ENCODE results near the gene CDC42EP4. TPM values are rescaled to one million over a fixed set of nuclear protein-coding genes. Genes with fewer than 3 reads are reported as not detected.

Gene CDC42EP4
- total and polyA plus RNA-seq, 7 donors: 10.7 to 24.4 (median 18.3) TPM

DNA sequence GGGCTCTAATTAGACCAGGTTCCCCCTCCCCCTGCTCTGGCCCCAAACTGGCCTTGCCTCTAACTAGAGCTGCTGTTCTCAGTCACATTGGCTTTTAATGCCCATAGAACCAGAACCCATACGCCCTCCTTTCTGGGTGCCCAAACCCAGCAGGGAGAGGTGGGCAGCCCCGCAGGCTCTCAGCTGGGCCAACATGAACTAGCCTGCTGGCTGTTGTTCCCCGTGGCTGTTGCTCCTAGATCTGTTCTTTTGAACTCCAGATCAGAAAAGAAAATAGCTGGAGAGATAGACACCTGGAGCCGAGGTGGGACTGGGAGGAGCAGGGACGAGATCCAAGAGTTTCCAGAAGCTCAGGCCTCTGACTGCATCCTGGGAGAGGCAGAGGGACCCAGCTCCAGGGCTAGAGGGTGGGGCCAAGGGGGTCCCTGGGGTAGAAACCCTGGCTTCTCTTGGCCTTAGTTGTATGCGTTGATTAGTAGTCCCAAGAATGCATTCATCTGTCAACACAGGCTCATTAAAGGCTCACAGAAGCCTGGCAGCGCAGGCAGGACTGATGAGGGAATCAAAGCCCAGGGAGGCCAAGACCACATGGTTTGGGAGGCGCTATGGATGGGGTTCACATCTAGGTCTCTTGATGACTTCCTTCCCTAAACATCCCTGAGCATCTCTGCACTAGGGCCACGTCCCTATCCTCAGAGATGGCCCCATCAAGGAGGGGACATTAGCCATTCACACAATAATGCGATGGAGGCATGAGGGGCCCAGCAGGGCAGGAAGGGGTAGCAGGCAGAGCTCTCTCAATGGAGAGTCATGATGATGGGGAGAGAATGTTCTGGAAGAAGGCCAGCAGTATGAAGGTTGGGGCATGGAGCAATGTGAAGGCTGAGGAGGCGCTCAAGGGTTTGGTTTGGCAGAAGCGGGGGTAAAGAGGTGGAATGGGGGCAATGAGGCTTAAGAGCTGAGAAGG is 48.8 kb downstream of the CDC42EP4 start:
- WGBS, 3 donors: 77 to 90% (median 80%) methylated on average over 12 of the region's 12 CpGs
- no peak overlapping the region for H3K27ac ChIP-seq

DNA sequence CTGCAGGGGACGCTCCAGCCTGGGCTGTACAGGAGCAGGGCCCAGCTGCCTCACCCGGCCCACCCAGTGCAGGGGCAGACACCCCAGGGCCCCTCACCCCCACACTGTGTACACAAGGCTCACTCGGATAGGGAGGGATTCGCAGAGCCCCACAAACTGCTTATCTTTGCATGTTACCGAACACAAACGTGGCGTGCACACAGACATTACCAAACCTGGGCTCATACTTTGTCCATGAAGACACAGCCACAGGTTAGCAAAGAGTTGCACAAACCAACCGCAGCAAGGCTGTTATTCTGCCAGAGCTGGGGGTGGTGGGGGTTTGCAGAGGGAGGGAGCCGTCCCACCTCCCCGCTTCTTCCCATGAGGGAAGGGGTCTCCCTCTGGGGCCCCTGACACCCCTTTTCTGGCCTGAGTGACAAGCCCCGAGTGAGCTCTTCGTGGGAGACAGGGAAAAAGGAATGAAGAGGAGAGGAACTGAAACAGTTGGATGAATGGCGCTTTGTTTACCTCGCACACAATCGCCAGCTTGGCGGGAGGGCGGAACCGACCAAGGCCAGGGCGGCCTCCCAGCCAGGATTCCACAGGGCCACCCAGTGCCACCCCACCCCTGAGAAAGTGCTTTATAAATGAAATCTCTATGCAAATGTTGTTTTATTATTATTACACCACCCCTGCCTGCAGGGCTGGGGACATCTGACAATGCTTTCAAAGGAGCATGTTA is 49.7 kb downstream of the CDC42EP4 start:
- peak in 1 of 2 donors; percentile 36 for DNase-seq
- Histone ChIP-seq H3K4me3 (no peak overlapping the region), H3K36me3 (ENCODE audit: insufficient read depth in 1 of 2, low read depth in 1 of 2) (no peaks in the 10 kb centered on the region), H3K9me3 (no peaks in the 10 kb centered on the region), H3K27ac (no peak overlapping the region), H3K27me3 (ENCODE audit: insufficient read depth in 3 of 3, low read length in 2 of 3) (no peaks in the 10 kb centered on the region), H3K4me1 (no peaks in the 10 kb centered on the region)
- WGBS, 3 donors: 70 to 77% (median 73%) methylated on average over 19 of the region's 19 CpGs
- ATAC-seq: no peak
- intact Hi-C loops (cut with DNase I): no loop called here
- TF ChIP-seq, protein P1, sequence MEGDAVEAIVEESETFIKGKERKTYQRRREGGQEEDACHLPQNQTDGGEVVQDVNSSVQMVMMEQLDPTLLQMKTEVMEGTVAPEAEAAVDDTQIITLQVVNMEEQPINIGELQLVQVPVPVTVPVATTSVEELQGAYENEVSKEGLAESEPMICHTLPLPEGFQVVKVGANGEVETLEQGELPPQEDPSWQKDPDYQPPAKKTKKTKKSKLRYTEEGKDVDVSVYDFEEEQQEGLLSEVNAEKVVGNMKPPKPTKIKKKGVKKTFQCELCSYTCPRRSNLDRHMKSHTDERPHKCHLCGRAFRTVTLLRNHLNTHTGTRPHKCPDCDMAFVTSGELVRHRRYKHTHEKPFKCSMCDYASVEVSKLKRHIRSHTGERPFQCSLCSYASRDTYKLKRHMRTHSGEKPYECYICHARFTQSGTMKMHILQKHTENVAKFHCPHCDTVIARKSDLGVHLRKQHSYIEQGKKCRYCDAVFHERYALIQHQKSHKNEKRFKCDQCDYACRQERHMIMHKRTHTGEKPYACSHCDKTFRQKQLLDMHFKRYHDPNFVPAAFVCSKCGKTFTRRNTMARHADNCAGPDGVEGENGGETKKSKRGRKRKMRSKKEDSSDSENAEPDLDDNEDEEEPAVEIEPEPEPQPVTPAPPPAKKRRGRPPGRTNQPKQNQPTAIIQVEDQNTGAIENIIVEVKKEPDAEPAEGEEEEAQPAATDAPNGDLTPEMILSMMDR (IDR thresholded peaks at IDR 0.05): no peak

More for the DNA sequence above, 48.8 kb downstream of the CDC42EP4 start:
- no peaks in the 10 kb centered on the region for H3K4me1 ChIP-seq
- ATAC-seq: no peak
- no peak overlapping the region for H3K4me3 ChIP-seq
- DNase-seq: peak in 1 of 2 donors; percentile 12
- H3K36me3 ChIP-seq (ENCODE audit: insufficient read depth in 1 of 2, low read depth in 1 of 2): no peaks in the 10 kb centered on the region
- intact Hi-C loops (cut with DNase I): no loop called here
- no peaks in the 10 kb centered on the region for H3K27me3 ChIP-seq (ENCODE audit: insufficient read depth in 3 of 3, low read length in 2 of 3)
- TF ChIP-seq, protein P1 (IDR thresholded peaks at IDR 0.05): no peak
- no peaks in the 10 kb centered on the region for H3K9me3 ChIP-seq

DNA sequence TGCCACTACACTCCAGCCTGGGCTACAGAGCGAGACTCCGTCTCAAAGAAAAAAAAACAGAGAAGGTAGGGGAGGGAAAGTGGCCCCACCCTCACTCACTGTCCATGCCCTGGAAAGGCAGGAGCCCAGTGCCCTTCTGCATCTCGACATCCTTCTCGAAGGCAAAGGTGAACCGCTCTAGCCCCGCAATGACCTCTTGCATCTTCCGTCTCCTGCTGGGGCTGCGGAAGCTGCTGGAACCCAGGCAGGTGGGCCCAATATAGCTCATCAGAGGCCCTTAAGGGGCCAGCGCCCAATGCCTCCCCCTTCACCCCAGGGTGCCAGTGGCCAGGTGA is 50.2 kb downstream of the CDC42EP4 start, which contains the start of gene CPSF4L:
CPSF4L (minus strand) TSS at position 264 of the 335 bp plus-strand sequence; CDS start at position 202, 62 bp downstream.
- no peaks in the 10 kb centered on the region for H3K27me3 ChIP-seq (ENCODE audit: insufficient read depth in 3 of 3, low read length in 2 of 3)
- intact Hi-C loops (cut with DNase I): no loop called here
- no peak within 1 kb of the TSS for H3K4me3 ChIP-seq
- ATAC-seq (no peak), DNase-seq (peak in 1 of 2 donors; percentile 17)
- no peaks in the 10 kb centered on the region for H3K4me1 ChIP-seq
- no peak within 1 kb of the TSS for H3K27ac ChIP-seq
- no peaks in the 10 kb centered on the region for H3K36me3 ChIP-seq (ENCODE audit: insufficient read depth in 1 of 2, low read depth in 1 of 2)
- WGBS, 3 donors: 98% methylated on average over 7 to 9 of the region's 9 CpGs
- TF ChIP-seq, protein P1 (IDR thresholded peaks at IDR 0.05): no peak
- H3K9me3 ChIP-seq: no peaks in the 10 kb centered on the region

DNA sequence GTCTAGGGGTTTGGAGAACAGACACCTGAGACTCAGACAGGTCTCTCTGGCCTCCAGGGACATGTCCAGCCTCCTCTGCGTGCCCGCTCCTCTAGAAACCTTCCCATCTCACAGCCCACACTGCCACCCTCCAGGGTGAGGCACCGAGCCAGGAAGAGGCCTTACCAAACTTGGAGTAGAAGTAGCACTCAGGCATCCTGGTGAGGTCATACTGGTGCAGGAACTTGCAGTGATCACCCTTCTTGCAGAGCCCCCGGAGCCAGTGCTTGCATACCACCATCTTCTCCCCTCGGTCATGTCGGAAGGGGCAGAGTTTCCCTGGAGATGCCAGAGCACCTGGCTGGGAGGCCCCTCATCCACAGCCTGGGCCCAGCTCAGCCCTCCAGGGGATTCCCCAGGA is 54.3 kb downstream of the CDC42EP4 start:
- H3K27me3 ChIP-seq (ENCODE audit: insufficient read depth in 3 of 3, low read length in 2 of 3): no peaks in the 10 kb centered on the region
- intact Hi-C loops (cut with DNase I): loop anchor here (5.0 to 10.0 kb wide), 2 partner anchors 55 to 533 kb away; partner anchors contain the start of gene CDC42EP4 (in 1 of the 2)
- TF ChIP-seq, protein P1 (IDR thresholded peaks at IDR 0.05): no peak
- no peaks in the 10 kb centered on the region for H3K36me3 ChIP-seq (ENCODE audit: insufficient read depth in 1 of 2, low read depth in 1 of 2)
- no peak overlapping the region for H3K4me3 ChIP-seq
- DNase-seq: no peak
- ATAC-seq: no peak
- 83 to 89% (median 86%) methylated on average over 5 to 6 of the region's 6 CpGs for WGBS, 3 donors
- H3K4me1 ChIP-seq: no peaks in the 10 kb centered on the region
- no peaks in the 10 kb centered on the region for H3K9me3 ChIP-seq
- H3K27ac ChIP-seq: no peak overlapping the region
